Amygdala (tissue), 56 donors: ENCODE data around the gene PPM1M.

Source experiments
- DNase-seq, 56 donors: peaks; one replicate each; lab custom pipeline; 2025; lab: John Stamatoyannopoulos, UW

Gene PPM1M

DNA sequence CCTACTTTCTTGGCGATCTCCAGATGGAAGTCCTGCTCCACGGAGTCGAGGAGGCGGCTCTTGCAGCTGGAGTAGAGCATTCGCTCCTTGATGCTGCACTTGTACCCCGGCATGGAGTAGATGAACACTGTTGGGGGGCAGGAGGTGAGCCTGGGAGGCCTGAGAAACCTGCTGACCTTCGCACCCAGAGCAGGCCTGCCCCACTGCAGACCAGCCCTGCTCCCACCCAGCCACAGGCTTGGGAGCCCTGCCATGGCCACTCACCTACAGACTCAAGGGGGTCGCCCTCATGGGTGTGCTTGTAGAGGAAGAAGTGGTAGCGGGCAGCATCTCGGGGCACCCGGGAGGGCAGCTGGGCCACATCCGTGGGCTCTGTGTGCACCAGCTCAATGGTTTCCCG is 15.9 kb upstream of the PPM1M start:
- DNase-seq = no peak

DNA sequence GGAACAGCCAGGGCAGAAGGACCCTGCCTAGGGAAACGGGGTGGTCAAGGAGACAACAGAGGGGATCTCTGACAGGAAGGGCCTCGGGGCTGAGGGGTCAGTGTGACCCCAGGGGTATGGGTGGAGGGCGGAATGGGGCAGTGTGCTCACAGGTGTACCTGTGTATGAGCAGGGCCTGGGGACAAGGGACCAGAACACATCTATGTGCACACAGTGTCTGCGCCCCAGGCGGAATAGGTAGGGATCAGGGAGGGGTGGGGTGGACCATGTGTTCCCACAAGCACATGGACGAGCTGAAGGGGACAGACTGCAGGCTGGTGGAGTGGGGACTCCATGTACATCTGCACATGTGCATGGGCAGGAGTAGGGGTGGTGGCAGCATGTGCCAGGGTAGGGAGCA is 15.1 kb upstream of the PPM1M start:
- no peak for DNase-seq

DNA sequence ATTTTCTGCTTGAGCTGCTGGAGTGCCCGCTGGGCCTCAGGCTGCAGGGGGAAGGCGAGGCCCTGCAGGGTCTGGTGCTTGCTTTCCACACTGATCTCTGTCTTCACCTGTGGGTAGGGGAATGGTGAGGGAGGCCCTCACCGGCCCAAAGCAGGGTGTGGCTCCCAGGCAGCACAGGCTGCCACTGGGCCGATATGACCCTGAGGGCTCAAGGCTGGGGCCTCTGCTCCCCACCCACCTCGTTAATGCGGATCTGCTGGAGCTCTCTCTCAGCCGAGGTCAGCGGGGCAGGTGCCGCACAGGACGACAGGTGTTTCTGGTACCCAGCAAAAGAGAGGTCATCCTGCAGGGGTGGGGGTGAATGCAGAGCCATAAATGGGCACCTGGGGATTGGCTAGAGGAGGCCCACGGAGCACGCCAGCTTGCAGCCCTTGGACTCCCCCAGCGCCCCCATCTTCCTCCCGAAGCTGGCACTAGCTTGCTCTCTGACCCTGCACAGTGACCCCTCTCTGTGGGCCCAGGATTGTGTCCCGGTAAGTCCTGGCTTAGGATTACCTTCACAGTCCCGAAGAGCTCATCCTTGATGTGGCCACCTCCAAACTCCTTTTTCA is 14.6 kb upstream of the PPM1M start:
- DNase-seq = no peak

DNA sequence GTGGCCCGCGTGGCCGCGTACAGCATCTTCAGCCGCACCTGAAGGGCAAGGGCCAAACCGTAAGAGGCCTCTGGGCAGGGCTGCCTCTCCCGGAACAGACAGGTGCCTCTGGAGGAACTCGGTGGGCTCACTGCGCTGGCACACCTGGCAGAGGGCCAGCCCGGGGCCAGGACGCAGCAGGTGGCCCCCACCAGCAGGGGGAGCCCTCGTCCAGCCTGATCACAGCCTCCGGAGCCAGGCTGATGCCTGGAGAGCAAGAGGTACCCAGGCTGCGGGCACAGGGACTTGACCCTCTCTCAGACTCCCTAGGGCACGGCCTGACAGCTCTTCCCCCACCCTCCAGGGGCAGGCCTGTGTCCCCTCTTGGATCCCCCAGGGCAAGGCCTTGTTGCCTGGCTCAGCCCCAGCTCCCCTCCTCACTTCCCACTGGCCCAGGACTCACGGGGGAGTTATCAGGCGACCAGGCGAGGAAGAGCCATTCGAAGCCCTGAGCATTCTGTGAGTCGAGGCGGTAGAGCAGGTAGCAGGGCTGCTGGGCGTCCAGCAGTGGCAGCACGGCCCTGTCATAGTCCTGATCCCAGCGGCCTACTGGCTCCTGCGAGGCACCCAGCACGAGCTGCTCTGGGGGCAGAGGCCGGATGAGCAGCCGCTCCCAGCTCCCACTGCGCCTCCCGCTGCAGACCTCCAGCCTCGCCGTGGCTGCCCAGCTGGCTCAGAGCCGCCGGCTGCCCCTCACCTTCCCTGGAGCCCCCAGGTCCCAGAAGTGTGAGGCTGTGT is 13.9 kb upstream of the PPM1M start:
- peak in 17 of 56 donors; percentile 12 to 67 (median 27) for DNase-seq

DNA sequence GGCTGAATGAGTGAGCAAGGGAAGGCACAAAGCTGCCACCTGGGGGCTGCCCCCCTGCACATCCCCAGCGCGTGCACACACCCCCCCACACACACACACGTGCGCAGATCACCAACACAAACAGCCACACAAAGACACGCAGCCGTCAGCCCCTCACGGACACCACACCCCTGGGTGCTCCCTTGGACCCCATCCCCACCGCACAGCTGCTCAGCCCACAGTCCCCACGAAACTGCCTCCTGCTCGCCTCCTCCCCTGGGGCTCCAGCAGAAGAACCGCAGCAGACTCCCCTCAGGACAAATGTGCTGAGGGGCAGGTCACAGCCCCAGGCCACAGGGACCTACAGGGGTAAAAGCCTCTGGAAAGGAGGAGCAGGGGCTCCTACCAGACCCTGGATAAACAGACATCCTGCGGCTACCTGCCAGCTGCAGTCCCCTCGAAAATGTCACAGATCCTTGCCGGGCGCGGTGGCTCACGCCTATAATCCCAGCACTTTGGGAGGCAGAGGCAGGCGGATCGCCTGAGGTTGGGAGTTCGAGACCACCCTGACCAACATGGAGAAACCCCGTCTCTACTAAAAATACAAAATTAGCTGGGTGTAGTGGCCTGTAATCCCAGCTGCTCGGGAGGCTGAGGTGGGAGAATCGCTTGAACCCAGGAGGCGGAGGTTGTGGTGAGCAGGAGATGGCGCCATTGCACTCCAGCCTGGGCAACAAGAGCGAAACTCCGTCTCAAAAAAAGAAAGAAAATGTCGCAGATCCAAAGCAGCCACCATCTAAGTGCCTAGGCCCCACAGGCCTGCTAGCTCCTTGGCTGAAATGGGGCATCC is 13.1 kb upstream of the PPM1M start:
- no peak for DNase-seq

DNA sequence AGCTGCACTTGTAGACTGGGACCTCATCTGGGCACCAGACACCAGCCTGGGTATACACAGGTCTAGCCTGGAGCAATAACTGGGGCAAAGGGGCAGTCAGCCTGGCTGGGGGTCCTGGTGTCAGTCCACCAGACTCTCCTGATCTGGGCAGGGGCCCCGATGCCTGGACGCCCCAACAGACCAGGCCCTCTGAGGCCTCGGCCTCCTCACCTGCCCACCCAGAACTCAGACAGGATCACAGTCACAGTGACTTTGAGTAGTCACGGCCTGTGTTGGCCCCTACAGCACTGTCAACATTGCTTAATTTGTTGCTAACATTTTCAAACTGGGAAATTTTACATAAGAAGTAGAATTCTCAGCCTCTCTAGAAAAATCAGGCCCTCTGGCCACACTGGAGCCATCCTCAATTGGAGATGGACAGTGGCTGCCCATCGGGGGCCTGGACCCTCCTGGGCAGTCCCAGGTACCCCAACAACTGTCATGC is 12.4 kb upstream of the PPM1M start:
- no peak for DNase-seq

DNA sequence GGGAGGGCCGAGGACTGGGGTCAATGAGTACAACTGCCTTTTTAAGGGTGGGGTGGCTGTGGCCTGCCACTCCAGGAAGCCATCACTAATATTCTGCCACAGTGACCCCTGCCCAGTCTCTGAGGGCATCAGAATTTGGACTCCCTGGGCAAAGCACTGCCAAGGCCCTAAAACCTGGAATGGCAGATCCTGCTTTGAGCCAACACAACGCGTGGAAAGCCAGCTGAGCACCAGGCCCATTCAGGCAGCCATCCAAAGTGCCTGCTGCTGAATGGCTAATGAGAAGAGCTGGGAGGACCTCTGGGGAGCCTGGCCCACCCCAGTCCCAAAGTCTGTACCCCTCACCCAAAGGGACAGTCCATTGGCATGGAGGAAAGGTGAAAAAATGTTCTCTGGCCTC is 11.6 kb upstream of the PPM1M start:
- peak in 28 of 56 donors; percentile 11 to 78 (median 48) for DNase-seq

DNA sequence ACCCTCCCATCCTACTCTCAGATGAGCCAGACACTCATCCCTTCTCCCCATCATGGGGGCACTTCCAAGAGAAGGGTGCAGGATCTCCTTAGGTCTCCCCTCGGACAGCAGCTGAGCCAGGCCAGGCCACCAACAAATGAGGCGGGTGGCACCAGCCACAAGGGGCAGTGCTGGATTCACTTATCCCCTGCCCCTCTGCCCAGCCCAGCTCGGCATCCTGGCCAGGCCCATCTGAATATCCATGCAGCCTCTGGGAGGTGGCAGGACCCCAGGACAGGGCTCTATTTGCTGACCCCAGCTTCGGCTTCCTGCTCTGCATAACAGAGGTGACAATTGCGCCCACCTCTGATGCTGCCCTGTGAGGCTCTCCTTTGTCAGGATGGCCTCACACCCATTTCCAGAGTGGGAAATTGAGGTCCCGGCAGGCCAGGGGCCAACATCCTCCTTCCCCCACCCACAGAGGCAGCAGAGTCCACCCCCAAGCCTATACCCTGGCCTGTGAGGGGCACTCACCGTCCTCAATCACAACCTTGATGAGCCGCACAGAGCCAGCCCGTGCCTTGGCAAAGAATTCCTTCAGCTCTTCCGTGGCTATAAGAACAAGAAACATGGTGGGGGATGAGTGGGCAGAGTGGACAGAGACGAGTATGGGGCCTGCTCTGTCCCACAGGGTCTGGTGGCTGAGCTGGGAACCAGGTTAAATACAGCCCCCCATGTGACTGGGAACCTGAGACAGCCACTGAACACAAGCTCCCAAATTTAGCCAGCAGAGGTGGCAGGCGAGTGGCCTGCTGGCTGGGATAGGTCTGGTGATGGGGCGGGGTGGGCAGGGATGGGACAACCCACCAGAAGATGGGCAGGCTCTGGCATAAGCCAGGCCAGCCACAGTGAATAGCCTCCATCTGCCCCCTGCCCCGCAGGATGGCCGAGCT is 10.8 kb upstream of the PPM1M start:
- no peak for DNase-seq

DNA sequence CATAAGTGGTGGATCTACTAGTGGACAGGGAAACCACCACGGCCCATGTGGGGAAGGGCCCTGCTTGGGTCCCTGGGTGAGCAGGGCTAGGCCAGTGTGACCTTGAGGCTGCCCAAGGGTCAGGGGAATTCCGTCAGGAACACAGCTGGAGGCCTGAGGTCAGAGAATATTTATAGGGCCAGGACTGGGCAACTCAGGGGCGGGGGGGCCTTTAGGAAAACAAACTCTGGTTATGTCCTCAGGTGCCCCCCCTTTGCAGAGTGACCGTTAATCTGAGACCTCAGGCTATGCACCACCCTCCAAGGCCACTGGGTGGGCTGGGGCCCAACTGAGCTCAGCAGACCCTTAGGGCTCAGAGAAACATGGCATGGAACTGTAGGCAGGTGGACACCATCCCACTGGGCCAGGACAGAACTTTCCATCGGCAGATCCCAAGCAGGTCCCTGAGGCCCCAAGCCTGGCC is 9.1 kb upstream of the PPM1M start:
- no peak for DNase-seq

DNA sequence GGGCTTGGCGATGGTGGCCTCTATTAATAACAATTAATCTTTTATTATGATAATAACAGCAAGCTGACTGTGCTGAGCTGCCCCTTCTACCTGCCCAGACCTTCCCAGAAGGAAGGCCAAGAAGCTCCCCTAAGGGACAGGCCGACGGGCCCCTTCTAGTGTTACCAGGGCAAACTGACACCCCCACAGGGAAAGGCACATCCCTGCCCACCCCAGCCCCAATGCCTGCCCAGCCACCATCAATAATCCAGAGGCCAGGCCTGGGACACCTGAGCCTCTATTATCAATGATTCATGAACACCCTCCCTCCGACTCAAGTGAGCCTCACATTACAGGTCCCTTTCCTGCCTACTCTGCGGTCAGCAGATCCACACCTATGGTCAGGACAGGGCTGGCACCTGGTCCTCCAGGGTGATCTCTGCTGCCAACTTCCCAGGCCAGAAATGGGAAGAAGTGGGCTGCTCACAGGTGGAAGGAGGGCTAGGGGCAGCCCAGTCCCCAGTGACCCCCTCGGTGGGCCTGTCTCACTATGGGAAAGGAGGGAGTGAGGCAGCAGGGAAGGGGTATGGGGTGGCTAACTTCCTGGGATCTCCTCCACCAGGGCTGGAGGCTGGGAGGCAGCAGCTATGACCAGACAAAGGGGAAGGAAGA is 8.4 kb upstream of the PPM1M start:
- DNase-seq = no peak

DNA sequence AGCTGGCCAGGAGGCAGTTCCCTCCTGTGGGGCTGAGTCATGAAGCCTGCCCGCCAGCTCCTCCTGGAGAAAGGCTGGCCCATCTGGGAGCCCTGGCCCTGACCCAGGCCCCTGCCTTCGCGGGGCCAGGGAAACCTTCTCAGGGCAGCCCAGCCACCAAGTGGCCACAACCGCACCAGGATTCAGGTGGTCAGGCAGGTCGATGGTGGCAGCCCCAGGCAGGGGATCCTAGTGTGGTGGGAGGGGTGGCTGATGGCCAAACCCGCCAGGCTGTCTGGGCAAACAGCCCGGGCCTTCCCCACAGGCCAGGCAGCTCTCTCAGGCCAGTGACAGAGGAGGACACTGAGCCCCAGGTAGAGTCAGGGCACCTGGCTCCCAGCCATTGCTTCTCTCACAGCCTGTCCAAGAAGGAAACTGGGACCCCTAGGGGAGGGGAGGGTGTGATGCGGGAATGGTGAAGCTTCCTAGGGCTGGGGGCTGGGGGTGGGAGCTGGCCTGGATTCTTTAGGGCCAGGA is 7.8 kb upstream of the PPM1M start:
- peak in 36 of 56 donors; percentile 23 to 75 (median 48) for DNase-seq

DNA sequence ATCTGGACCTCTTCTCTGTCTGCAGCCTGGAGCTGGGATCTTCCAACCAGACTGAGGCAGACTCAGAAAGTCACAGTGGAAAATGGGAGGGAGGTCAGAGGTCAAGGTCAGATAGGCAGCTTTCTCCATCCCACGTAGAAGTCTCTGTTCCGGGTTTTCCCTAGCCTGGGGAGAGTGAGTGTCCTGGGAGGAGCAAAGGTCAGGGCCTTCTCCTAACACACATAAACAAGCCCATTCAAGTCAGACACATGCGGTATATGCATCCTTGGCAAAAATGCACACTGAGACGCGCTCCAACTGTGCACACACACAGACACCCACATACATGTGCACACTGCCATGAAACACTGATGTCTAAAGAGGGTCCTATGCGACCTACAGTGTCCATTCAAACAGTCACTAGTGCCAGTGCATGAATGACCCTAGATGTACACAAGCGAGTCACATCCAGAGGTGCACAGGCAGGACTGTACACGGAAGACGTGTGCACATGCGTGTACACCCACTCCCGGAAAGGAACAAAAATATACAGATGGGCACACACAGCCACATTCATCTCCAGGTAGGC is 7.3 kb upstream of the PPM1M start:
- DNase-seq = peak in 1 of 56 donors; percentile 43

DNA sequence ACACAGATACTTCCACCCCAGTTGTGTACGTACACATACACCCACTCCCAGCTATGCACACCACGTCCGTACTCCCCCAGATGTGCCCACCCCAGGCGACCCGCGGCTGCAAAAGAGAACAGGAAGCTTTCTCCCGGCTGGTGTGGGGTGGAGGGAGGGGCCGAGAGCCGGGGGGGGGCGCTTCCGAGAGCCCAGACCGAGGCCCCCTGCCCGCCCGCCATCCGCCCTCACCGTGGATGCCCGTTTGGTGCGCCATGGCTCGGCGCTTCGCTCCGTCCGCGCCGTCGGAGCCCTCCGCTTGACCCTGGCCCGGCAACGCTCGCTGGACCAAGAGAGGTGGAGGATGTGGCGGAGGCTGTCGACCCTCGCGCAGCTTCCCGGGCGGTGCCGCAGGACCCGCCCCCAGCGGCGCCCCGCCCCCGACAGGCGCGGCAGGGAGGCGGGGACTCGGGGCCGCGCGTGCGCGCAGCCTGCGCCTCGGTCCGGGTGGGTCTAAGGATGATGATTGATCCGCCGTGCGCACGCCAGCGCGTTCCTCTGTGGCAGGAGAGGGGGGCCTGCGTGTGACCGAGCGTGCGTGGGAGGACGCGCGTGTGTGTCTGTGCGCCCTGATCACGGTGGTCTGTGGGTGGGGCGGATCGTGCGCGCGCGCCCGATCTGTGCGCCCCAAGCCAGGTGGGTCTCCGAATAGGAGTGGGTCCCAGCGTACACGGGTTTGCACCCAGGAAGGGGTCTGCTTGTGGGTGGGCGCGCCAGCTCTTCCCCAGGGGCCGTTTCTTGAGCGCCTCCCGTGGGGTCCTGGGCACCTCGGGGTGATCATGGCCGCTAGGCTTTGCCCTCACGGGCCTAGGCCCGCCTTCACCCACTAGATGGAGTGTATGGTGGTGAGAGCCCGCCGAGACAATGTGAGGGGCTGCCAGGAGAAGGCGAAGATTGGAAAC is 6.5 kb upstream of the PPM1M start, which contains the start of gene TWF2:
Gene TWF2, minus strand, starts transcription at position 398 of the 941 bp plus-strand sequence. Its CDS starts 142 bp downstream, at position 256.
- DNase-seq = peak in 51 of 56 donors; percentile 31 to 88 (median 68)

DNA sequence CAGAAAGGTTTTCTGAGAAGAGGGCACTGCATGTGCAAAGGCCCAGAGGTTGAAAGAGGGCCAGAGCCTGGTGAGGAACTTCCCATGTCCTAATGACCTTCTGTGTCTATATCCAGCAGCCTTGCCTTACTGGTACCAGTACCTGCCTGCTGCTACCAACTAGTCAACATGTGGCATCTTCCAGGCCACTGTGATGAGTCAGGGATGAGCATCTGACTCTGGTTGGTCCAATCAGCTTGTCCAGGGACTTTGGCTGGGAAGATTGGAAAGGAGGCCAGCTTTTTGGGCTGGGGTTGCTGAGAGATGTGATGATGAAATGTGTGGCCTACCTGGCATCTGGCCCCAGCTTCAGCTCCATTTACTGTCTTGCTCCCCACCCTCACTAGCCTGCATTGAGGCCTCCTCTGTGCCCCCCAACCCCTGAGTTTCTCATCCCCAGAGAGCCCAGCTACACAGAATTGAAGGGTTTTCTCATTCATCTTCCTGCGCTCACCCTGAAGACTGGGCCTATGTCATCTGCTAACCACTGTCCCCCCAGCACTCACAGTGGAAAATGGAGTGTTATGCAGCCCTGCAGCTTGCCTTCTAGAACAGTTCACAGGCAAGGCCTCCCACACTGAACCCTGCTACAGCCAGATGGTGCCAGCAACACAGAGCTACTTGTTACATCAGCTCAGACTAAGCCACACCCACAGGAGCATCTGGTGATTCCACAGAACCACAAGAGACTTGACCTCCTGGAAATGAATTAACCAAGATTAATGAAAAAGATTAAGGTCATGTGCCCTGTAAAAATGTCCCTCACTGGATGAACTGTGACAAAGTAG is 5.3 kb upstream of the PPM1M start:
- DNase-seq = peak in 26 of 56 donors; percentile 23 to 80 (median 50)

DNA sequence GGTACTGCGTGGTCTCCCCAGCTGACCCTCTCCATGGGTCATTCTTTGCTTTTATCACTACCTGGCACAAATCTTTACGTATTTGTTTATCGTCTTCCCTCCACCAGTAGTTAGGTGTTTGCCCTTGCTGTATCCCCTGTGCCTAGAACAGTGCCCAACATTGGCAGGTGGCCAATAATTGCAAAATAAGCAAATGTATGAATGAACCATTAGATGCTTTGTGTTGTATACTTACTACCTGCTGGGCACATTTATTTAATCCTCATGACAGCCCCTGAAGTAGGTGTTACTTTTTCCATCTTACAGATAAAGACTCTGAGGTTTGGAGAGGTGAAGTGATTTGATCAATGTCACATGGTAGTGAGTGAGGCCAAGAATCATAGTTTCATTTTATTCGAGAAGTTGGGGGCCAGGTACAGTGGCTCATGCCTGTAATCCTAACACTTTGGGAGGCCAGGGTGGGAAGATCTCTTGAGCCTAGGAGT is 4.6 kb upstream of the PPM1M start:
- no peak for DNase-seq

DNA sequence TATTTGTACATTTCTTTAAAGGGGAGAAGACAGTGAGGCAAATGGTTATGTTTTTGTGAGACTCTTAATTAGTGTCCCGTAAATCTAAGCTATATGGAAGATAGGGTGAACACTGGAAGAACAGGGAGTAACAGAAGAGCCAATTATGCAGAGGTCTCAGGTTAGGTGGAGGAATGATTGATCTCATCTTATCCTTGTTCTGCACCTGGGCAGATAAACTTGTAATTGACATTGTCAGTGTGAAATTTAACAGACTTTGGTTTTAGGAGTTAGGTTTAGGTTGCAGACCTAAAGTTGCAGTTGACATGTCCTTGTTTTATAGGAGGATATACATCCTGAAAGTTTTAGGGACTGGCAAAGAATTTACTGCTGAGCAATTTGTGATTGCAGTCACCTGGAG is 3.5 kb upstream of the PPM1M start:
- DNase-seq = no peak
